Measurements from ENCODE around the gene TKT. TPM values are rescaled to one million over a fixed set of nuclear protein-coding genes. Genes with fewer than 3 reads are reported as not detected.

The TKT gene
- total RNA-seq, 1 donor from 2014 or later, result 480 TPM

GRCh38 chr3:53215816-53216215, 40.0 kb downstream of the TKT start:
- TF ChIP-seq CTCF (IDR thresholded peaks at IDR 0.05), result no peak
- H3K27ac Mint-ChIP-seq (ENCODE audit: unreplicated experiment), result no peak overlapping the region
- no peaks in the 10 kb centered on the region for H3K36me3 Mint-ChIP-seq (ENCODE audit: unreplicated experiment)
- peaks cover 7% of the 10 kb centered on the region for H3K4me1 Mint-ChIP-seq (ENCODE audit: unreplicated experiment)
- H3K4me3 Mint-ChIP-seq (ENCODE audit: unreplicated experiment), result no peak overlapping the region
- H3K9me3 Mint-ChIP-seq (ENCODE audit: unreplicated experiment), result no peaks in the 10 kb centered on the region
- DNase-seq (ENCODE audit: extremely low spot score, unreplicated experiment), result no peak
- no peaks in the 10 kb centered on the region for H3K27me3 Mint-ChIP-seq (ENCODE audit: unreplicated experiment)

- Mint-ChIP-seq H3K27ac (ENCODE audit: unreplicated experiment) (no peak overlapping the region), H3K27me3 (ENCODE audit: unreplicated experiment) (no peaks in the 10 kb centered on the region), H3K36me3 (ENCODE audit: unreplicated experiment) (peaks cover 3% of the 10 kb centered on the region), H3K9me3 (ENCODE audit: unreplicated experiment) (no peaks in the 10 kb centered on the region), H3K4me1 (ENCODE audit: unreplicated experiment) (peaks cover 2% of the 10 kb centered on the region), H3K4me3 (ENCODE audit: unreplicated experiment) (no peak overlapping the region)
- no peak for DNase-seq (ENCODE audit: extremely low spot score, unreplicated experiment)
- TF ChIP-seq CTCF (IDR thresholded peaks at IDR 0.05), result no peak
Measured at GRCh38 chr3:53213276-53213675, 42.5 kb downstream of the TKT start.

GRCh38 chr3:53211706-53212702, 43.8 kb downstream of the TKT start:
- TF ChIP-seq CTCF (IDR thresholded peaks at IDR 0.05), result no peak
- Mint-ChIP-seq H3K9me3 (ENCODE audit: unreplicated experiment) (no peaks in the 10 kb centered on the region), H3K27me3 (ENCODE audit: unreplicated experiment) (no peaks in the 10 kb centered on the region), H3K4me3 (ENCODE audit: unreplicated experiment) (no peak overlapping the region), H3K36me3 (ENCODE audit: unreplicated experiment) (peaks cover 5% of the 10 kb centered on the region), H3K27ac (ENCODE audit: unreplicated experiment) (no peak overlapping the region), H3K4me1 (ENCODE audit: unreplicated experiment) (peaks cover 2% of the 10 kb centered on the region)
- no peak for DNase-seq (ENCODE audit: extremely low spot score, unreplicated experiment)

GRCh38 chr3:53202331-53203015, 53.3 kb downstream of the TKT start:
- Mint-ChIP-seq H3K36me3 (ENCODE audit: unreplicated experiment) (peaks cover 2% of the 10 kb centered on the region), H3K27ac (ENCODE audit: unreplicated experiment) (no peak overlapping the region), H3K4me1 (ENCODE audit: unreplicated experiment) (no peaks in the 10 kb centered on the region), H3K9me3 (ENCODE audit: unreplicated experiment) (no peaks in the 10 kb centered on the region), H3K4me3 (ENCODE audit: unreplicated experiment) (no peak overlapping the region), H3K27me3 (ENCODE audit: unreplicated experiment) (no peaks in the 10 kb centered on the region)
- DNase-seq (ENCODE audit: extremely low spot score, unreplicated experiment), result no peak
- TF ChIP-seq CTCF (IDR thresholded peaks at IDR 0.05), result no peak

All from osteocyte (in vitro differentiated cells).